NT2/D1 (cell line): ENCODE results near the gene FBP2.

Source experiments
- SUZ12 ChIP-seq: IDR thresholded peaks from 2 replicates; pipeline ENCODE4 v1.6.1; 2011; ENCODE audit not compliant: insufficient read length, insufficient read depth; ENCODE audit errors: extremely low read depth
- YY1 ChIP-seq: IDR thresholded peaks from 2 replicates; pipeline ENCODE4 v1.6.1; 2011; ENCODE audit not compliant: insufficient read length, insufficient read depth
- ZNF274 ChIP-seq: IDR thresholded peaks from 2 replicates; pipeline ENCODE4 v1.6.1; 2011; ENCODE audit warnings: mild to moderate bottlenecking, low read depth, low read length

DNA sequence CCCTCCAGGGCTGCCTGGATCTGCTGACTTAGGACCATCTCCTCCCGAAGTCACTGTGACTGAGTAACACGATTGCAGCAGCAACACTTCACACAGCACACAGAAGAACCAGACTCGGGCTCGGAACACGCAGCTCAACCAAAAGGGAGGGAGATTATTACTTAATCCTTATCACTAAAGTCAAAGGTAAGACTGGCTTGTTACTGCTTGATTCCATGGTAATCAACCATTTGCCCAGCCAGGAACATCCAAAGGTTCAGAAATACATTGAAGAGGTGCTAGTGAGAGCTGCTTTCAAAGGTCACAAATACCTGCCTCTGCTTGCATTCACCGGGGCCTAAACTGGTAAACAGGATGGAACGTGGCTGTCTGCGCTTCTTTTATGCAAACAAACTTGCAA lies 38.0 kb upstream of the FBP2 start:
- TF ChIP-seq ZNF274 (no peak), YY1 (no peak), SUZ12 (no peak)
